K562 (cell line): ENCODE data around the gene MRTFB. TPM values are rescaled to one million over a fixed set of nuclear protein-coding genes. Genes with fewer than 3 reads are reported as not detected.

Experiments
- ATAC-seq: fragments of 200-7000 bp; cut with Tn5 transposase; 3 replicates; pipeline ENCODE4 v1.9.1; 2020; ENCODE audit warnings: moderate library complexity
- BruUV-seq: library from RNA; stranded (reverse); fragments of 400-500 nt; replicated peaks from 2 replicates; lab custom pipeline; 2021; lab: Mats Ljungman, UMichigan
- CTCF ChIA-PET: fragments of 300-600 bp; formaldehyde crosslinking; extraction: SDS; loops from one replicate; lab custom pipeline; 2021; ENCODE audit warnings: low intra/inter-chr PET ratio; lab: Yijun Ruan, JAX
- POLR2A ChIA-PET: fragments of 300-600, 350-650 bp; sonication (Branson Sonifier 250); formaldehyde crosslinking; extraction: SDS; loops from one replicate; lab custom pipeline; 2021; ENCODE audit warnings: antibody characterized with exemption, inconsistent platforms; lab: Yijun Ruan, JAX
- DNase-seq, 4 experiments: peaks; one replicate each; pipeline versions ENCODE4 v3.0.0 to v3.0.0-alpha.2; 2011 to 2018; ENCODE audit warnings: low spot score in 3 of 4, mixed read lengths in 3 of 4; ENCODE audit errors: extremely low read depth in 1 of 4
- FAIRE-seq: peaks from 2 replicates; lab custom pipeline; 2011; peaks lifted over from hg19 to GRCh38; lab: Jason Lieb, UNC
- H2AFZ ChIP-seq: 2 replicates; pipeline ENCODE4 v1.6.0; 2011; ENCODE audit warnings: low read depth, low read length, control low read depth, inconsistent platforms
- H3K27ac ChIP-seq: fragments of 200-600 bp; 3 replicates; pipeline ENCODE4 v1.8.0; 2011; ENCODE audit warnings: low read depth, mild to moderate bottlenecking, control low read depth, inconsistent platforms, low read length, moderate library complexity, mixed read lengths; ENCODE audit errors: extremely low read depth
- H3K27me3 ChIP-seq, 2 experiments: fragments of 300-600 bp in 1 of 2; 2 replicates in 1 of 2; 3 replicates in 1 of 2; pipeline versions ENCODE4 v1.6.0 to v1.8.0; 2011; ENCODE audit warnings: inconsistent platforms in 2 of 2, low read length in 2 of 2, mild to moderate bottlenecking in 1 of 2, mixed read lengths in 1 of 2, moderate library complexity in 1 of 2; ENCODE audit not compliant: control insufficient read depth in 2 of 2, insufficient read depth in 2 of 2
- H3K36me3 ChIP-seq: fragments of 300-600 bp; 3 replicates; pipeline ENCODE4 v1.8.0; 2011; ENCODE audit warnings: mild to moderate bottlenecking, low read length, inconsistent platforms; ENCODE audit not compliant: control insufficient read depth, insufficient read depth
- H3K4me1 ChIP-seq, 2 experiments: fragments of 200-600 bp in 1 of 2; replicated peaks in 1 of 2; 2 replicates in 1 of 2; 3 replicates in 1 of 2; pipeline versions ENCODE4 v1.5.1 to v1.8.0; 2011; ENCODE audit warnings: inconsistent platforms in 2 of 2, low read length in 2 of 2, mild to moderate bottlenecking in 1 of 2, mixed read lengths in 1 of 2, moderate library complexity in 1 of 2; ENCODE audit not compliant: control insufficient read depth in 2 of 2, insufficient read depth in 2 of 2
- H3K4me2 ChIP-seq: 2 replicates; pipeline ENCODE4 v1.6.1; 2011; ENCODE audit warnings: low read length, control low read depth, inconsistent platforms, mixed read lengths; ENCODE audit not compliant: insufficient read depth
- H3K4me3 ChIP-seq: fragments of 200-600 bp; sonication (generic), shearing (Covaris generic); 2 replicates; pipeline ENCODE4 v1.5.1; 2016; ENCODE audit warnings: control low read depth, inconsistent platforms
- H3K79me2 ChIP-seq: fragments of 200-600 bp; 3 replicates; pipeline ENCODE4 v1.8.0; 2011; ENCODE audit warnings: low read length, inconsistent platforms; ENCODE audit not compliant: control insufficient read depth, insufficient read depth
- H3K9ac ChIP-seq, 2 experiments: 2 replicates each; pipeline versions ENCODE4 v1.6.0 to v1.6.1; 2011; ENCODE audit warnings: low read depth in 2 of 2, low read length in 2 of 2, control low read depth in 1 of 2, inconsistent platforms in 1 of 2, mild to moderate bottlenecking in 1 of 2, mixed read lengths in 1 of 2; ENCODE audit not compliant: insufficient read depth in 1 of 2
- H3K9me1 ChIP-seq: one replicate; pipeline ENCODE4 v1.6.0; 2011; ENCODE audit warnings: inconsistent platforms, mild to moderate bottlenecking, low read length, moderate library complexity; ENCODE audit not compliant: control insufficient read depth, insufficient read depth
- H3K9me3 ChIP-seq: replicated peaks from 2 replicates; pipeline ENCODE4 v1.5.1; 2011; ENCODE audit warnings: low read depth, low read length, inconsistent platforms; ENCODE audit not compliant: control insufficient read depth, insufficient read depth
- H4K20me1 ChIP-seq: replicated peaks from 2 replicates; pipeline ENCODE4 v1.6.1; 2011; ENCODE audit warnings: low read length, inconsistent platforms, mixed read lengths; ENCODE audit not compliant: control insufficient read depth, insufficient read depth
- BCOR ChIP-seq: fragments of 450-650 bp; IDR thresholded peaks from 2 replicates; pipeline ENCODE4 v1.6.1; 2016
- C11orf30 ChIP-seq: fragments of 450-650 bp; IDR thresholded peaks from 2 replicates; pipeline ENCODE4 v1.6.1; 2016; ENCODE audit warnings: low read depth, mild to moderate bottlenecking
- KDM1A ChIP-seq, 2 experiments: fragments of 450-650 bp; IDR thresholded peaks; 2 replicates each; pipeline ENCODE4 v1.6.1; 2016; ENCODE audit warnings: mild to moderate bottlenecking in 2 of 2
- KLF16 ChIP-seq: IDR thresholded peaks from 2 replicates; pipeline ENCODE4 v1.6.1; 2016; ENCODE audit warnings: antibody characterized with exemption
- MAFG ChIP-seq: fragments of 450-650 bp; conservative IDR thresholded peaks from 2 replicates; pipeline ENCODE4 v1.6.1; 2016; ENCODE audit warnings: missing genetic modification characterization, missing compliant biosample characterization
- NONO ChIP-seq, 2 experiments: fragments of 200-400 bp in 1 of 2; fragments of 450-650 bp in 1 of 2; formaldehyde crosslinking in 1 of 2; IDR thresholded peaks; 2 replicates each; pipeline ENCODE4 v1.6.1; 2017; ENCODE audit warnings: low read depth in 2 of 2, mild to moderate bottlenecking in 2 of 2, moderate library complexity in 2 of 2, low read length in 1 of 2
- RBM25 ChIP-seq: fragments of 200-400 bp; formaldehyde crosslinking; IDR thresholded peaks from 2 replicates; pipeline ENCODE4 v1.6.1; 2018; ENCODE audit warnings: low read length, low read depth, moderate library complexity; ENCODE audit not compliant: severe bottlenecking
- SMARCA5 ChIP-seq: fragments of 450-650 bp; IDR thresholded peaks from 2 replicates; pipeline ENCODE4 v1.6.1; 2016
- TEAD2 ChIP-seq: fragments of 450-650 bp; IDR thresholded peaks from 2 replicates; pipeline ENCODE4 v1.6.1; 2016; ENCODE audit warnings: missing genetic modification characterization, control low read depth, missing compliant biosample characterization
- YY1 ChIP-seq, 3 experiments: IDR thresholded peaks; 2 replicates each; pipeline ENCODE4 v1.6.1; 2011; ENCODE audit warnings: low read length in 2 of 3, mild to moderate bottlenecking in 2 of 3, moderate library complexity in 2 of 3, borderline replicate concordance in 1 of 3, control low read depth in 1 of 3, low read depth in 1 of 3; ENCODE audit not compliant: insufficient read depth in 3 of 3, insufficient replicate concordance in 2 of 3, control insufficient read depth in 1 of 3, insufficient read length in 1 of 3; ENCODE audit errors: extremely low read depth in 1 of 3
- ZNF146 ChIP-seq: IDR thresholded peaks from one replicate; pipeline ENCODE4 v1.6.1; 2018; ENCODE audit warnings: missing compliant biosample characterization; ENCODE audit not compliant: unreplicated experiment
- ZNF316 ChIP-seq: fragments of 450-650 bp; IDR thresholded peaks from 2 replicates; pipeline ENCODE4 v1.6.1; 2016
- WGBS: fragments of 100-300 bp; shearing (Covaris generic); methylation state at CpG from one replicate; pipeline ENCODE4 v1.1.6; 2016; ENCODE audit warnings: low coverage, mixed read lengths; ENCODE audit not compliant: insufficient coverage; ENCODE audit errors: missing lambda C conversion rate; 5-methylcytosine and 5-hydroxymethylcytosine counted together
- in situ Hi-C: fragments of 300-500 bp; cut with MboI; formaldehyde crosslinking; loops from 4 replicates; pipeline ENCODE4 v1.15.0; 2018; ENCODE audit warnings: inconsistent platforms, mixed read lengths
- intact Hi-C: fragments of 100-400 bp; cut with micrococcal nuclease; formaldehyde crosslinking; loops from 2 replicates; pipeline ENCODE4 v1.14.2; 2022
- polyA plus RNA-seq, 8 experiments: library from polyadenylated mRNA; depleted of rRNA in 4 of 8; stranded (reverse) in 5 of 8; unstranded in 3 of 8; fragments of >200 nt; fragmentation: Nextera tagmentation in 2 of 8; fragmentation: Illumina TruSeq in 1 of 8; extraction: Ambion mirVana in 2 of 8; extraction: Trizol in 1 of 8; gene quantifications; 2 replicates each; pipeline versions ENCODE4 v1.2.1 to v1.2.3, GENCODE V29; 2011 to 2014; ENCODE audit warnings: inconsistent platforms in 1 of 8, missing spikeins in 1 of 8
- total RNA-seq, 7 experiments: library from RNA; depleted of rRNA in 6 of 7; stranded (reverse); fragments of >200 nt in 6 of 7; fragmentation: Illumina TruSeq in 2 of 7; extraction: Trizol in 2 of 7; gene quantifications; 2 replicates each; pipeline versions ENCODE4 v1.2.1 to v1.2.3, GENCODE V29; 2011 to 2021; ENCODE audit warnings: low replicate concordance in 1 of 7
- TF ChIP-seq, protein P1 (sequence below), 2 experiments: fragments of 450-650 bp; IDR thresholded peaks; 2 replicates each; pipeline ENCODE4 v1.6.1; 2018; ENCODE audit warnings: mild to moderate bottlenecking in 2 of 2, low read depth in 1 of 2; ENCODE audit not compliant: partially characterized antibody in 2 of 2

Gene MRTFB
- total and polyA plus RNA-seq, 9 of the 15 experiments (the other 6 are each of a cell fraction or from before 2014, with no cell fraction given) = 2.2 to 12.7 (median 7.0) TPM

DNA sequence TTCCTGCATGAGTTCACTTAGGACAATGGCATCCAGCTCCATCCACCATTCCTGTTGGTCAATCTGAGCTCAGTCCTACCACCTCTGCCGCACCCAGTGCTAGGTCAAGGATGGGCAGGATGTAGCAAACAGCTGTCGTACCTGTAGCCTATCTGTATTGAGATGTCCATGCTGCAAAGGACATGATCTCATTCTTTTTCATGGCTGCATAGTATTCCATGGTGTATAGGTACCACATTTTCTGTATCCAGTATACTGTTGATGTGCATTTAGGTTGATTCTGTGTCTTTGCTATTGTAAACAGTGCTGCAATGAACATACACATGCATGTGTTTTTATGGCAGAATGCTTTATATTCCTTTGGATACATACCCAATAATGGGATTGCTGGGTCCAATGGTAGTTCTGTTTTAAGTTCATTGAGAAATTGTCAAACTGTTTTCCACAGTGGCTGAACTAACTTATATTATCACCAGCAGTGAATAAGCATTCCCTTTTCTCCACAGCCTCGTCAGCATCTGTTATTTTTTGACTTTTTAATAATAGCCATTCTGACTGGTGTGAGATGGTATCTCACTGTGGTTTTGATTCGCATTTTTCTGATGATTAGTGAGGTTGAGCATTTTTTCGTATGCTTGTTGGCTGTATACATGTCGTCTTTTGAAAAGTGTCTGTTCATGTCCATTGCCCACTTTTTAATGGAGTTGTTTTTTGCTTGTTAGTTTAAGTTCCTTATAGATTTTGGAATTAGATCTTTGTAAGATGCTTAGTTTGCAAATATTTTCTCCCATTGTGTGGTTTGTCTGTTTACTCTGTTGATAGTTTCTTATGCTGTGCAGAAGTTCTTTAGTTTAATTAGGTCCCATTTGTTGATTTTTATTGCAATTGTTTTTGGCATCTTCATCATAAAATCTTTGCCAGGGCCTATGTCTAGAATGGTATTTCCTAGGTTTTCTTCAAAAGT lies 7.2 kb upstream of the MRTFB start:
- ChIA-PET CTCF (no interaction called here), POLR2A (no interaction called here)
- intact Hi-C loops (loop anchor here (10.0 kb wide), 1 partner anchor 139 kb away; the partner anchor contains the start of gene ERCC4), in situ Hi-C loops (no loop called here)
- no TSS peak for BruUV-seq
- Histone ChIP-seq H3K9me3 (no peaks in the 10 kb centered on the region), H3K36me3 (no peaks in the 10 kb centered on the region), H3K4me3 (no peak overlapping the region), H3K9ac (no peak overlapping the region), H3K79me2 (no peaks in the 10 kb centered on the region), H3K9me1 (no peaks in the 10 kb centered on the region), H3K4me2 (no peak overlapping the region), H3K4me1 (peaks cover 0 to 2% of the 10 kb centered on the region in 2 experiments; a peak in 1 of 5 replicates), H3K27ac (no peak overlapping the region), H2AFZ (no peak overlapping the region), H3K27me3 (peaks cover 0 to 15% of the 10 kb centered on the region in 2 experiments; a peak in 2 of 5 replicates), H4K20me1 (no peaks in the 10 kb centered on the region)
- FAIRE-seq (no peak), ATAC-seq (no peak), DNase-seq (no peak)
- 2% methylated on average over 6 of the region's 6 CpGs for WGBS
- TF ChIP-seq ZNF316 = peak; percentile 80
- TF ChIP-seq SMARCA5 = 0 out of 2 replicates have a peak, but pooled peaks have one; percentile 36
- no peak for TF ChIP-seq TEAD2 (tag)
- TF ChIP-seq BCOR = peak; percentile 78
- TF ChIP-seq YY1 (IDR thresholded peaks at IDR 0.05; ENCODE audit: borderline replicate concordance in 1 of 3, control insufficient read depth in 1 of 3, extremely low read depth in 1 of 3, insufficient read depth in 3 of 3, insufficient read length in 1 of 3, insufficient replicate concordance in 2 of 3, low read depth in 1 of 3, low read length in 2 of 3) = no peak
- TF ChIP-seq, protein P1, sequence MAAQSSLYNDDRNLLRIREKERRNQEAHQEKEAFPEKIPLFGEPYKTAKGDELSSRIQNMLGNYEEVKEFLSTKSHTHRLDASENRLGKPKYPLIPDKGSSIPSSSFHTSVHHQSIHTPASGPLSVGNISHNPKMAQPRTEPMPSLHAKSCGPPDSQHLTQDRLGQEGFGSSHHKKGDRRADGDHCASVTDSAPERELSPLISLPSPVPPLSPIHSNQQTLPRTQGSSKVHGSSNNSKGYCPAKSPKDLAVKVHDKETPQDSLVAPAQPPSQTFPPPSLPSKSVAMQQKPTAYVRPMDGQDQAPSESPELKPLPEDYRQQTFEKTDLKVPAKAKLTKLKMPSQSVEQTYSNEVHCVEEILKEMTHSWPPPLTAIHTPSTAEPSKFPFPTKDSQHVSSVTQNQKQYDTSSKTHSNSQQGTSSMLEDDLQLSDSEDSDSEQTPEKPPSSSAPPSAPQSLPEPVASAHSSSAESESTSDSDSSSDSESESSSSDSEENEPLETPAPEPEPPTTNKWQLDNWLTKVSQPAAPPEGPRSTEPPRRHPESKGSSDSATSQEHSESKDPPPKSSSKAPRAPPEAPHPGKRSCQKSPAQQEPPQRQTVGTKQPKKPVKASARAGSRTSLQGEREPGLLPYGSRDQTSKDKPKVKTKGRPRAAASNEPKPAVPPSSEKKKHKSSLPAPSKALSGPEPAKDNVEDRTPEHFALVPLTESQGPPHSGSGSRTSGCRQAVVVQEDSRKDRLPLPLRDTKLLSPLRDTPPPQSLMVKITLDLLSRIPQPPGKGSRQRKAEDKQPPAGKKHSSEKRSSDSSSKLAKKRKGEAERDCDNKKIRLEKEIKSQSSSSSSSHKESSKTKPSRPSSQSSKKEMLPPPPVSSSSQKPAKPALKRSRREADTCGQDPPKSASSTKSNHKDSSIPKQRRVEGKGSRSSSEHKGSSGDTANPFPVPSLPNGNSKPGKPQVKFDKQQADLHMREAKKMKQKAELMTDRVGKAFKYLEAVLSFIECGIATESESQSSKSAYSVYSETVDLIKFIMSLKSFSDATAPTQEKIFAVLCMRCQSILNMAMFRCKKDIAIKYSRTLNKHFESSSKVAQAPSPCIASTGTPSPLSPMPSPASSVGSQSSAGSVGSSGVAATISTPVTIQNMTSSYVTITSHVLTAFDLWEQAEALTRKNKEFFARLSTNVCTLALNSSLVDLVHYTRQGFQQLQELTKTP (IDR thresholded peaks at IDR 0.05; ENCODE audit: low read depth in 1 of 2, partially characterized antibody in 2 of 2) = peak in 1 of 2 experiments; percentile 82
- peak; percentile 35 to 37; a peak in 2 of 4 replicates for TF ChIP-seq KDM1A (IDR thresholded peaks at IDR 0.05)
- peak; percentile 80 for TF ChIP-seq RBM25
- TF ChIP-seq ZNF146 (CRISPR knock-in tag) = peak; percentile 100
- TF ChIP-seq KLF16 = no peak
- TF ChIP-seq C11orf30 = peak; percentile 55; the same call in 1 of the 2 replicates
- no peak for TF ChIP-seq NONO (IDR thresholded peaks at IDR 0.05; ENCODE audit: low read depth in 2 of 2, low read length in 1 of 2)
- peak; percentile 40; the same call in 1 of the 2 replicates for TF ChIP-seq MAFG (tag)
